HEK293T (cell line): Measurements from ENCODE around the gene MACROD1.

ENCODE experiments used
- CTCF ChIA-PET: fragments of 350-600 bp; formaldehyde crosslinking; extraction: SDS; loops from one replicate; lab custom pipeline; 2021; ENCODE audit warnings: antibody characterized with exemption, inconsistent platforms; lab: Yijun Ruan, JAX
- POLR2A ChIA-PET: fragments of 350-600 bp; formaldehyde crosslinking; extraction: SDS; loops from one replicate; lab custom pipeline; 2020; ENCODE audit warnings: antibody characterized with exemption, inconsistent platforms; lab: Yijun Ruan, JAX
- DNase-seq: peaks from one replicate; pipeline ENCODE4 v3.0.0; 2012; ENCODE audit warnings: mixed read lengths; ENCODE audit errors: extremely low spot score
- ARNT ChIP-seq: fragments of 450-650 bp; IDR thresholded peaks from 2 replicates; pipeline ENCODE4 v1.6.1; 2017; ENCODE audit warnings: mild to moderate bottlenecking
- BHLHE40 ChIP-seq: fragments of 450-650 bp; IDR thresholded peaks from 2 replicates; pipeline ENCODE4 v1.6.1; 2016; ENCODE audit warnings: mild to moderate bottlenecking, moderate library complexity, borderline replicate concordance
- CTBP1 ChIP-seq: fragments of 450-650 bp; IDR thresholded peaks from 2 replicates; pipeline ENCODE4 v1.6.1; 2016; ENCODE audit warnings: borderline replicate concordance
- ELF4 ChIP-seq: fragments of 450-650 bp; IDR thresholded peaks from 2 replicates; pipeline ENCODE4 v1.6.1; 2017; ENCODE audit warnings: antibody characterized with exemption
- FOXA1 ChIP-seq: fragments of 450-650 bp; IDR thresholded peaks from 2 replicates; pipeline ENCODE4 v1.6.1; 2016; ENCODE audit warnings: mild to moderate bottlenecking
- FOXK2 ChIP-seq: fragments of 450-650 bp; IDR thresholded peaks from 2 replicates; pipeline ENCODE4 v1.6.1; 2016; ENCODE audit warnings: mild to moderate bottlenecking
- FOXM1 ChIP-seq: fragments of 450-650 bp; IDR thresholded peaks from 2 replicates; pipeline ENCODE4 v1.6.1; 2017; ENCODE audit warnings: mild to moderate bottlenecking, borderline replicate concordance
- HDGF ChIP-seq: fragments of 450-650 bp; IDR thresholded peaks from 2 replicates; pipeline ENCODE4 v1.6.1; 2017; ENCODE audit warnings: antibody characterized with exemption, borderline replicate concordance
- L3MBTL2 ChIP-seq: fragments of 450-650 bp; conservative IDR thresholded peaks from 2 replicates; pipeline ENCODE4 v1.6.1; 2016; ENCODE audit warnings: mild to moderate bottlenecking
- LEF1 ChIP-seq: fragments of 450-650 bp; IDR thresholded peaks from 2 replicates; pipeline ENCODE4 v1.6.1; 2017; ENCODE audit warnings: mild to moderate bottlenecking, borderline replicate concordance
- NFRKB ChIP-seq: fragments of 450-650 bp; IDR thresholded peaks from 2 replicates; pipeline ENCODE4 v1.6.1; 2016; ENCODE audit warnings: mild to moderate bottlenecking, moderate library complexity
- SP1 ChIP-seq: fragments of 450-650 bp; IDR thresholded peaks from 2 replicates; pipeline ENCODE4 v1.6.1; 2017
- SUZ12 ChIP-seq: fragments of 450-650 bp; IDR thresholded peaks from 2 replicates; pipeline ENCODE4 v1.6.1; 2016; ENCODE audit warnings: mild to moderate bottlenecking
- TARDBP ChIP-seq: fragments of 450-650 bp; IDR thresholded peaks from 2 replicates; pipeline ENCODE4 v1.6.1; 2016
- ZNF384 ChIP-seq: fragments of 450-650 bp; IDR thresholded peaks from 2 replicates; pipeline ENCODE4 v1.6.1; 2016
- TF ChIP-seq, protein P1 (sequence below): fragments of 450-650 bp; IDR thresholded peaks from 2 replicates; pipeline ENCODE4 v1.6.1; 2016

MACROD1 gene

DNA sequence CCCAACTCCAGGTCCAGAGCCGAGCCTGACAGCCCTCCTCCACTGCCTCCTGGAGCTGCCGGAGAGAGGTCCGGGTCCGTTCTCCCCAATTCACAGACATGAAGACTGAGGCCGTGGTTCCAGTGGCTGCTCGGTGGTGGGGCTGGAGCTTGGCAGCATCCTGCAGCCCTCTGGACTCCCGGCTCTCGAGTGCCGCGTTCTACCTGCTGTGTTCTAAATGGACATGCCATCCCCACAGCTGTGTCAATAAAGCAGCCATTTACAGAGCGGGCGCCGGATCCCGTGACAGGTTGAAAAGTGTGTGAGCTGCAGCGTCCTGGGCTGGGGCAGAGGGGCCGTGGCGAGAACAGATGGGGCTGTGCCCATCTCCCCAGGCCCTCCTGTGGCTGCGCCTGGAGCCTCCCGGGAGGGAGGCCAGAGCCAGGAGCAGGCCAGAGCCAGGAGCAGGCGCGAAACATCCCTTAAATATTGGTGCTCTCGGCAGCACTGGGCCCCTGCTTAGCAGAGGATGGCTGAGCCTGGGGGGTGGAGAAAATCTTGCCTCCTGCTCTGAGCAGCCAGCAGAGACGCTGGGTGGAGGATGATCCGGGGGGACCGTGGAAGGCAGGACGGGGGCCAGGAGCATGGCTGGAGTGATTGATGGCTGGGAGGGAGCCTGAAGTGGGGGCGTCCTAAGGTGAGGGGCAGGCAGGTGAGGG, 84.0 kb downstream of the MACROD1 start:
- ChIA-PET CTCF (no interaction called here), POLR2A (no interaction called here)
- DNase-seq = no peak
- TF ChIP-seq BHLHE40 = no peak
- TF ChIP-seq ELF4 = no peak
- TF ChIP-seq SUZ12 = no peak
- no peak for TF ChIP-seq TARDBP
- no peak for TF ChIP-seq FOXM1
- no peak for TF ChIP-seq ZNF384
- no peak for TF ChIP-seq ARNT
- TF ChIP-seq CTBP1 = no peak
- no peak for TF ChIP-seq LEF1
- TF ChIP-seq, protein P1, sequence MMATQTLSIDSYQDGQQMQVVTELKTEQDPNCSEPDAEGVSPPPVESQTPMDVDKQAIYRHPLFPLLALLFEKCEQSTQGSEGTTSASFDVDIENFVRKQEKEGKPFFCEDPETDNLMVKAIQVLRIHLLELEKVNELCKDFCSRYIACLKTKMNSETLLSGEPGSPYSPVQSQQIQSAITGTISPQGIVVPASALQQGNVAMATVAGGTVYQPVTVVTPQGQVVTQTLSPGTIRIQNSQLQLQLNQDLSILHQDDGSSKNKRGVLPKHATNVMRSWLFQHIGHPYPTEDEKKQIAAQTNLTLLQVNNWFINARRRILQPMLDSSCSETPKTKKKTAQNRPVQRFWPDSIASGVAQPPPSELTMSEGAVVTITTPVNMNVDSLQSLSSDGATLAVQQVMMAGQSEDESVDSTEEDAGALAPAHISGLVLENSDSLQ = no peak
- no peak for TF ChIP-seq NFRKB
- TF ChIP-seq HDGF = no peak
- TF ChIP-seq SP1 = no peak
- TF ChIP-seq FOXA1 = no peak

DNA sequence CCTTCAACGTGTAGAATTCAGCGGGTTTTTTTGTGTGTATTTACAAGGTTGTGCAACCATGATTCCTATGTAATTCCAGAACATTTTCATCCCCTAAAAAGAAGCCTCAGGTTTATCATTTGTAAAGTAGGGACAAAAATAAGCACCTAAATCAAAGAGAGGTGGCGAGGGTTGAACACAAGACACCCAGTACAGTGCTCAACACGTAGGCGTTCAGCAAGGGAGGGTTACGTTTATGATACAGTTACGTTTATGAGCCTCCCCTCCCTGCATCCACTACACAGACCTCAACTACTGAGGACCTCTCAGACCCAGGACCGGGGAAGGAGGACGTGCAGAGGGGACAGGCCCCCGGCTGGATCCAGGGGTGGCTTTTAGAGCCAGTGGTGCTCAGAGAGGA, 85.5 kb downstream of the MACROD1 start:
- no peak for TF ChIP-seq SUZ12

DNA sequence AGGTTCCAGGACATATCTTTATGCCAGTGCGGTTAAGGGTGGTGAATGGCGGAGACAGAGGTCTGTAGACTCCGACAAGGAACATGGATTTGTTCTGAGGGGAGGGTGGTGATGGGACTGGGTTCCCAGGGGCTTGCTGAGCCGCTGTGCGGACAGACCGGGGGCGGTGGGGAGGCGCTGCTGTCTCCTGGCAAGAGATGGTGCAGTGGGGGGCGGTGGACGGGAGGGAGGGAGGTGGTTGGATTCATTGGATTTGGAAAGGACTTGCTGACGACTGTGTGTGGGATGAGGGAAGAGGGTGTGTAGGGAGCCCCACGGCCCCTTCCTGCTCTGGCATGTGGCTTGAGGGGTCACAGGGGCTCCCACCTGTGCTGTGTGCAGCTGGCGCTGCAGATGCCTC, 87.0 kb downstream of the MACROD1 start:
- CTCF ChIA-PET = no interaction called here
- POLR2A ChIA-PET = no interaction called here
- DNase-seq = no peak

More for the DNA sequence above, 85.5 kb downstream of the MACROD1 start:
- POLR2A ChIA-PET = no interaction called here
- DNase-seq = no peak
- CTCF ChIA-PET = no interaction called here

DNA sequence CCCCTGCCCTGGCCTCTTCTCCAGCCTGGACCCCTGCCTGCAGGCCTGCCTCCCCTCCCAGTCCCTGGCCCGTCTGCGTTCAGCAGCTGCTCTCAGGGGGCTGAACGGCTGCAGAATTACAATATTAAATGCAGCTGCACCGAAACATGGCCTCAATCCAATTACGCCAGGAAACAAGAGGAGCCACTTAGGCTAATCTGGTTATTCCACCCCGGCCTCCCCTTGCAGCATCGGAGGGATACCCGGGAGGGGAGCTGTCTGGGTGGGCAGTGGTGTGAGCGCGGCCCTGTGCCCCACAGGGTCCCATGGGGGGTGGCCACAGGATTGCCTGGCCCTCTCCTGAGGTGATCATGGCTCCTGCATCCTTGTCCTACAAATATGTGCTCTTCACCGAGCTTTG, 87.6 kb downstream of the MACROD1 start:
- TF ChIP-seq CTBP1 = no peak
- TF ChIP-seq HDGF = no peak
- TF ChIP-seq, protein P1 = no peak
- no peak for TF ChIP-seq FOXM1
- TF ChIP-seq ELF4 = no peak
- no peak for TF ChIP-seq ARNT
- POLR2A ChIA-PET = no interaction called here
- no peak for DNase-seq
- CTCF ChIA-PET = no interaction called here

More for the DNA sequence above, 87.0 kb downstream of the MACROD1 start:
- TF ChIP-seq FOXK2 = no peak
- no peak for TF ChIP-seq SP1
- TF ChIP-seq L3MBTL2 = no peak
- TF ChIP-seq NFRKB = no peak
- no peak for TF ChIP-seq TARDBP

DNA sequence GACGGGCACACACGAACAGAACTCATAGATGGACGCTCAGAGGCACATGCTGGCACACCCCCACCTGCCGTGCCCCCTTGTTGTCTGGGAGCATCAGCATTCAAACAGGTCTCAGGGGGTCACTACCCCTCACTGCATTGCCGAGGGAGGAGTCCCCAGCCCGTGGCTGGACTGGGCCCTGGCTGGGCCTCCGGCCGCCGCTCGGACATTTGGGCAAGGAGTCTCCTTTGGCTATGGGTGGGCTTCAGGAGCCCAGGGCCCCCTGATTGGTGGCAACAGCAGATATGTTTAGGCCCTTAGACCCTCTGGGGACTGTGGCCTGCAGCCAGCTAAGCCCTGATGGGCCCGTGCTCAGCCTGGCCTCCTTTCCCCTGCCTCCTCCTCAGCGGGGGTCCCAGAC, 88.3 kb downstream of the MACROD1 start:
- ChIA-PET POLR2A (no interaction called here), CTCF (no interaction called here)
- DNase-seq = no peak
- TF ChIP-seq ARNT (no peak), NFRKB (no peak), BHLHE40 (no peak), FOXK2 (no peak), LEF1 (no peak), TARDBP (no peak), ELF4 (no peak), SP1 (no peak), HDGF (no peak), FOXM1 (no peak), ZNF384 (no peak), FOXA1 (no peak)
- TF ChIP-seq, protein P1 = no peak

DNA sequence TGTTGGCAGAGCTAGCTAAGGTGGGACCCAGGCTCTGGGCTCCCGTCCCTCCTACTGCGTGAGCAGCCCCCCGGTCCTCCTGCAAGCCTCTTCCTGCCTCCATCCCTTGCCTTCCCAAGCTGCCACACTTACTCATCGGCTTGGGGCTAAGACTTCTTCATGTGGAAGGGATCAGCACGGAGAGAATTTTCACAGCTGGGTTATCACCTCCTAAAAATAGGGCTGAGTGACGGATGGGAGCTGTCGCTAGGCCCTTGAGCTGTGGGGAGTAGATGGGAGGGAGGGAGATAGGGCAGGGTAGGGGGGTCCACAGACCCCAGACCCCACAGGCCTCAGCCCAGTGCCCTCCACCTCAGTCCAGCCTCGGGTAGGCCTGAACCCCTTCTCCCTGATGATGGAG, 89.2 kb downstream of the MACROD1 start:
- ChIA-PET CTCF (interaction anchor here (0.8 kb wide), 1 partner anchor 10 kb away, joined by 3 read pairs; no protein-coding TSS in a partner anchor), POLR2A (no interaction called here)
- TF ChIP-seq ZNF384 = no peak
- no peak for TF ChIP-seq ELF4
- no peak for TF ChIP-seq TARDBP
- no peak for TF ChIP-seq FOXA1
- TF ChIP-seq CTBP1 = no peak
- TF ChIP-seq HDGF = no peak
- no peak for TF ChIP-seq LEF1
- TF ChIP-seq SUZ12 = no peak
- TF ChIP-seq, protein P1 = no peak
- no peak for TF ChIP-seq FOXK2
- TF ChIP-seq ARNT = no peak

More for the DNA sequence above, 89.2 kb downstream of the MACROD1 start:
- no peak for DNase-seq
